IMR-90 (cell line): Measurements from ENCODE around the gene CASZ1. TPM values are rescaled to one million over a fixed set of nuclear protein-coding genes. Genes with fewer than 3 reads are reported as not detected.

Experiments
- ATAC-seq: fragments of 200-7000 bp; cut with Tn5 transposase; 2 replicates; pipeline ENCODE4 v1.9.1; 2020; ENCODE audit warnings: low read depth, mild to moderate bottlenecking, moderate library complexity
- BruUV-seq: library from RNA; stranded (reverse); fragments of 400-500 nt; replicated peaks from 2 replicates; lab custom pipeline; 2021; lab: Mats Ljungman, UMichigan
- CTCF ChIA-PET: fragments of 300-600 bp; formaldehyde crosslinking; extraction: SDS; loops from one replicate; lab custom pipeline; 2021; ENCODE audit warnings: antibody characterized with exemption; lab: Yijun Ruan, JAX
- POLR2A ChIA-PET: fragments of 300-600 bp; sonication (Branson Sonifier 250); formaldehyde crosslinking; loops from one replicate; lab custom pipeline; 2022; ENCODE audit warnings: antibody characterized with exemption; ENCODE audit not compliant: unreplicated experiment; lab: Charles Lee
- DNase-seq: peaks from one replicate; pipeline ENCODE4 v3.0.0; 2013
- H2AFZ ChIP-seq: replicated peaks from 2 replicates; pipeline ENCODE3; 2013; ENCODE audit warnings: low read length, mild to moderate bottlenecking; ENCODE audit not compliant: poor library complexity
- H2AK5ac ChIP-seq: 2 replicates; pipeline ENCODE4 v1.6.1; 2013; ENCODE audit warnings: low read depth, low read length, inconsistent platforms
- H2AK9ac ChIP-seq: replicated peaks from 2 replicates; pipeline ENCODE3; 2013; ENCODE audit warnings: mild to moderate bottlenecking, low read depth, low read length, moderate library complexity; ENCODE audit not compliant: poor library complexity
- H2BK120ac ChIP-seq: 2 replicates; pipeline ENCODE4 v1.6.1; 2013; ENCODE audit warnings: low read depth, low read length, inconsistent platforms
- H2BK15ac ChIP-seq: 3 replicates; pipeline ENCODE4 v1.6.1; 2013; ENCODE audit warnings: low read depth, low read length, inconsistent platforms
- H2BK20ac ChIP-seq: 2 replicates; pipeline ENCODE4 v1.6.1; 2013; ENCODE audit warnings: low read depth, mild to moderate bottlenecking, inconsistent platforms, low read length, moderate library complexity
- H2BK5ac ChIP-seq: 2 replicates; pipeline ENCODE4 v1.6.1; 2013; ENCODE audit warnings: mild to moderate bottlenecking, low read depth, low read length, inconsistent platforms; ENCODE audit not compliant: poor library complexity, severe bottlenecking
- H3K14ac ChIP-seq: replicated peaks from 2 replicates; pipeline ENCODE4 v1.6.1; 2013; ENCODE audit warnings: low read depth, low read length, inconsistent platforms
- H3K18ac ChIP-seq: 2 replicates; pipeline ENCODE4 v1.6.1; 2013; ENCODE audit warnings: low read depth, low read length, control low read depth
- H3K23ac ChIP-seq: 2 replicates; pipeline ENCODE4 v1.6.1; 2013; ENCODE audit warnings: low read depth, low read length, inconsistent platforms
- H3K27ac ChIP-seq: 2 replicates; pipeline ENCODE4 v1.5.1; 2013; ENCODE audit warnings: mild to moderate bottlenecking, control low read depth, low read length; ENCODE audit not compliant: insufficient read depth
- H3K27me3 ChIP-seq: 2 replicates; pipeline ENCODE4 v1.6.1; 2013; ENCODE audit warnings: low read length; ENCODE audit not compliant: control insufficient read depth, insufficient read depth
- H3K36me3 ChIP-seq: 2 replicates; pipeline ENCODE4 v1.6.1; 2013; ENCODE audit warnings: low read length, mixed read lengths; ENCODE audit not compliant: control insufficient read depth, insufficient read depth
- H3K4ac ChIP-seq: 2 replicates; pipeline ENCODE4 v1.6.1; 2013; ENCODE audit warnings: low read depth, low read length, inconsistent platforms
- H3K4me1 ChIP-seq: 2 replicates; pipeline ENCODE4 v1.6.1; 2013; ENCODE audit warnings: low read length, mixed read lengths; ENCODE audit not compliant: control insufficient read depth, insufficient read depth
- H3K4me2 ChIP-seq: 2 replicates; pipeline ENCODE4 v1.6.1; 2013; ENCODE audit warnings: low read depth, mild to moderate bottlenecking, control low read depth, low read length, moderate library complexity
- H3K4me3 ChIP-seq: 2 replicates; pipeline ENCODE4 v1.5.1; 2013; ENCODE audit warnings: low read depth, mild to moderate bottlenecking, control low read depth, low read length, moderate library complexity; ENCODE audit not compliant: insufficient read depth
- H3K56ac ChIP-seq: 2 replicates; pipeline ENCODE4 v1.6.1; 2013; ENCODE audit warnings: low read length, inconsistent platforms; ENCODE audit not compliant: insufficient read depth; ENCODE audit errors: extremely low read depth
- H3K79me1 ChIP-seq, 2 experiments: 2 replicates each; pipeline ENCODE4 v1.6.1; 2013; ENCODE audit warnings: low read length in 2 of 2, inconsistent platforms in 1 of 2, low read depth in 1 of 2
- H3K9ac ChIP-seq: 2 replicates; pipeline ENCODE4 v1.6.1; 2013; ENCODE audit warnings: low read depth, low read length, control low read depth
- H3K9me1 ChIP-seq: 2 replicates; pipeline ENCODE4 v1.6.1; 2013; ENCODE audit warnings: low read length, inconsistent platforms; ENCODE audit not compliant: insufficient read depth
- H3K9me3 ChIP-seq: 2 replicates; pipeline ENCODE4 v1.6.1; 2013; ENCODE audit warnings: low read length; ENCODE audit not compliant: control insufficient read depth, insufficient read depth
- H4K20me1 ChIP-seq: 2 replicates; pipeline ENCODE4 v1.6.1; 2013; ENCODE audit warnings: low read length, inconsistent platforms; ENCODE audit not compliant: insufficient read depth
- H4K5ac ChIP-seq: 2 replicates; pipeline ENCODE4 v1.6.1; 2013; ENCODE audit warnings: mild to moderate bottlenecking, low read depth, low read length, control low read depth
- H4K8ac ChIP-seq, 2 experiments: 2 replicates each; pipeline ENCODE4 v1.6.1; 2013; ENCODE audit warnings: low read depth in 2 of 2, low read length in 2 of 2, control low read depth in 1 of 2, inconsistent platforms in 1 of 2
- H4K91ac ChIP-seq: 2 replicates; pipeline ENCODE4 v1.6.1; 2013; ENCODE audit warnings: low read depth, low read length, inconsistent platforms; ENCODE audit not compliant: insufficient read depth
- BHLHE40 ChIP-seq: fragments of 150-350 bp; IDR thresholded peaks from 2 replicates; pipeline ENCODE4 v1.6.1; 2016; ENCODE audit warnings: mild to moderate bottlenecking, low read depth, low read length
- CEBPB ChIP-seq: IDR thresholded peaks from 2 replicates; pipeline ENCODE4 v1.6.1; 2012; ENCODE audit warnings: low read depth, low read length, improper control_type of control experiment
- ELK1 ChIP-seq: fragments of 150-350 bp; IDR thresholded peaks from 2 replicates; pipeline ENCODE4 v1.6.1; 2016; ENCODE audit warnings: low read depth, mild to moderate bottlenecking, low read length, moderate library complexity, borderline replicate concordance
- MAZ ChIP-seq: IDR thresholded peaks from 2 replicates; pipeline ENCODE4 v1.6.1; 2012; ENCODE audit warnings: low read depth, mild to moderate bottlenecking, low read length, improper control_type of control experiment, moderate library complexity, borderline replicate concordance
- NFE2L2 ChIP-seq: fragments of 150-350 bp; IDR thresholded peaks from 2 replicates; pipeline ENCODE4 v1.6.1; 2016; ENCODE audit warnings: low read depth, mild to moderate bottlenecking, low read length
- POLR2A ChIP-seq: IDR thresholded peaks from 2 replicates; pipeline ENCODE4 v1.6.1; 2012; ENCODE audit warnings: mild to moderate bottlenecking, low read depth, low read length
- RFX5 ChIP-seq: IDR thresholded peaks from 2 replicates; pipeline ENCODE4 v1.8.0; 2012; ENCODE audit warnings: low read depth, mild to moderate bottlenecking, low read length, moderate library complexity
- SMC3 ChIP-seq: fragments of 150-350 bp; IDR thresholded peaks from 2 replicates; pipeline ENCODE4 v1.6.1; 2016; ENCODE audit warnings: low read depth, mild to moderate bottlenecking, antibody characterized with exemption, low read length, moderate library complexity
- USF2 ChIP-seq: fragments of 150-350 bp; IDR thresholded peaks from 2 replicates; pipeline ENCODE4 v1.6.1; 2017; ENCODE audit warnings: mild to moderate bottlenecking, antibody characterized with exemption, low read length, low read depth
- WGBS, 2 experiments: methylation state at CpG; one replicate each; pipeline versions ENCODE4 v1.1.5 to v1.1.7; 2013; ENCODE audit warnings: missing lambda C conversion rate in 2 of 2; ENCODE audit not compliant: insufficient read length in 1 of 2; ENCODE audit errors: extremely low coverage in 2 of 2; 5-methylcytosine and 5-hydroxymethylcytosine counted together
- dilution Hi-C: fragments of 300-500 bp; cut with HindIII; formaldehyde crosslinking; loops from one replicate; pipeline ENCODE4 v1.14.3; 2018; ENCODE audit warnings: low sequenced_read_pairs; ENCODE audit not compliant: unreplicated experiment
- in situ Hi-C: fragments of 300-500 bp; cut with MboI; formaldehyde crosslinking; loops from 3 replicates; pipeline ENCODE4 v1.14.3; 2019; ENCODE audit warnings: low sequenced_read_pairs, inconsistent platforms, mixed read lengths
- intact Hi-C: fragments of 100-400 bp; cut with micrococcal nuclease; formaldehyde crosslinking; loops from 2 replicates; pipeline ENCODE4 v1.10.0; 2022
- polyA plus RNA-seq, 3 experiments: library from polyadenylated mRNA; depleted of rRNA; stranded (reverse); fragments of >200 nt; gene quantifications; 2 replicates each; pipeline ENCODE4 v1.2.3, GENCODE V29; 2012; ENCODE audit warnings: low replicate concordance in 1 of 3
- total RNA-seq: library from RNA; depleted of rRNA; stranded (reverse); fragments of >200 nt; gene quantifications from 2 replicates; pipeline ENCODE4 v1.2.3, GENCODE V29; 2012

Gene CASZ1
- total and polyA plus RNA-seq, 2 of the 4 experiments (the other 2 are of a cell fraction) = 0.18 to 0.24 TPM

- Histone ChIP-seq H3K36me3 (no peaks in the 10 kb centered on the region), H2AK9ac (no peak overlapping the region), H3K56ac (no peak overlapping the region), H2AK5ac (no peak overlapping the region), H2BK15ac (no peak overlapping the region), H3K9ac (no peak overlapping the region), H3K27me3 (peaks cover 60% of the 10 kb centered on the region), H4K5ac (no peak overlapping the region), H2BK20ac (no peak overlapping the region), H3K4ac (no peak overlapping the region), H3K4me2 (no peak overlapping the region), H3K9me1 (no peaks in the 10 kb centered on the region), H2BK5ac (no peak overlapping the region), H3K18ac (no peak overlapping the region), H2BK120ac (no peak overlapping the region), H4K8ac (no peak overlapping the region), H3K9me3 (no peaks in the 10 kb centered on the region), H4K20me1 (no peaks in the 10 kb centered on the region), H3K4me1 (no peaks in the 10 kb centered on the region), H2AFZ (no peak overlapping the region), H3K23ac (no peak overlapping the region), H3K27ac (no peak overlapping the region), H3K4me3 (no peak overlapping the region), H3K79me1 (no peaks in the 10 kb centered on the region), H4K91ac (no peak overlapping the region), H3K14ac (no peak overlapping the region)
- POLR2A ChIA-PET = no interaction called here
- BruUV-seq = no TSS peak
- CTCF ChIA-PET = interaction anchor here (0.5 kb wide), 1 partner anchor 262 kb away, joined by 3 read pairs; no protein-coding TSS in a partner anchor
- in situ Hi-C loops = no loop called here
- TF ChIP-seq POLR2A (no peak), CEBPB (no peak), SMC3 (no peak), MAZ (no peak), RFX5 (no peak), NFE2L2 (no peak), USF2 (no peak), ELK1 (no peak), BHLHE40 (no peak)
- intact Hi-C loops = no loop called here
- dilution Hi-C loops = no loop called here
- WGBS, 2 experiments = no CpG with 5 or more reads among the region's 17 CpGs
- ATAC-seq (no peak), DNase-seq (no peak)
These were observed 22.4 kb downstream of the CASZ1 start for GRCh38 chr1:10773851-10774614.
